HG03520 (cell line): Measurements from ENCODE around the gene ANKLE1.

ENCODE experiments used
- ATAC-seq: cut with Tn5 transposase; IDR thresholded peaks from one replicate; pipeline ENCODE4 v1.9.1; 2021; ENCODE audit warnings: mild to moderate bottlenecking, moderate library complexity; ENCODE audit not compliant: unreplicated experiment

ANKLE1 gene

GRCh38 chr19:17281391-17282304 lies at the start of gene ANKLE1:
TSS of gene ANKLE1 (plus strand) at chr19:17281901. CDS start at chr19:17281921, 20 bp downstream.
- no peak for ATAC-seq

GRCh38 chr19:17232258-17232657 lies 49.4 kb upstream of the ANKLE1 start:
- no peak for ATAC-seq

GRCh38 chr19:17234911-17235299 lies 46.8 kb upstream of the ANKLE1 start:
- ATAC-seq = peak; percentile 27

GRCh38 chr19:17235300-17235970 lies 46.3 kb upstream of the ANKLE1 start:
- ATAC-seq = peak; percentile 60

GRCh38 chr19:17235971-17236777 lies 45.5 kb upstream of the ANKLE1 start:
- ATAC-seq = no peak

GRCh38 chr19:17236811-17237543 lies 44.7 kb upstream of the ANKLE1 start:
- no peak for ATAC-seq

GRCh38 chr19:17237747-17238706 lies 43.7 kb upstream of the ANKLE1 start:
- ATAC-seq = no peak

- no peak for ATAC-seq
Observed at GRCh38 chr19:17240062-17240752, 41.5 kb upstream of the ANKLE1 start.

GRCh38 chr19:17240826-17241399 lies 40.8 kb upstream of the ANKLE1 start:
- no peak for ATAC-seq

GRCh38 chr19:17242431-17243208 lies 39.1 kb upstream of the ANKLE1 start:
- no peak for ATAC-seq

- ATAC-seq = no peak
Observed at GRCh38 chr19:17243211-17243829, 38.4 kb upstream of the ANKLE1 start.

GRCh38 chr19:17243830-17244617 lies 37.7 kb upstream of the ANKLE1 start:
- no peak for ATAC-seq

- ATAC-seq = peak; percentile 22
Observed at GRCh38 chr19:17244618-17245534, 36.8 kb upstream of the ANKLE1 start.

- ATAC-seq = no peak
Observed at GRCh38 chr19:17245535-17245984, 36.1 kb upstream of the ANKLE1 start, which contains the start of gene NR2F6. TSS of gene NR2F6 (minus strand) at chr19:17245919. CDS start at chr19:17245220, 699 bp downstream.
